HepG2 (cell line): Measurements from ENCODE around the gene EP300. TPM values are rescaled to one million over a fixed set of nuclear protein-coding genes. Genes with fewer than 3 reads are reported as not detected.

Source experiments
- AHDC1 ChIP-seq: sonication (generic); formaldehyde crosslinking; IDR thresholded peaks from 2 replicates; pipeline ENCODE4 v1.5.1; 2020; ENCODE audit warnings: mild to moderate bottlenecking, missing genetic modification reagents, borderline replicate concordance
- CEBPG ChIP-seq: IDR thresholded peaks from 2 replicates; pipeline ENCODE4 v1.6.1; 2016
- ETV5 ChIP-seq: IDR thresholded peaks from 2 replicates; pipeline ENCODE4 v1.6.1; 2018; ENCODE audit warnings: missing biosample characterization, missing genetic modification reagents, inconsistent platforms, borderline replicate concordance
- GATAD2A ChIP-seq: IDR thresholded peaks from 2 replicates; pipeline ENCODE4 v1.6.1; 2016
- HNRNPL ChIP-seq: fragments of 200-400 bp; formaldehyde crosslinking; IDR thresholded peaks from 2 replicates; pipeline ENCODE4 v1.6.1; 2017; ENCODE audit warnings: mild to moderate bottlenecking, low read depth, low read length
- IRF2 ChIP-seq: IDR thresholded peaks from 2 replicates; pipeline ENCODE4 v1.6.1; 2018; ENCODE audit warnings: missing genetic modification reagents, missing compliant biosample characterization
- MEIS1 ChIP-seq: sonication (generic); formaldehyde crosslinking; IDR thresholded peaks from 2 replicates; pipeline ENCODE4 v1.9.0; 2021; ENCODE audit warnings: mild to moderate bottlenecking, missing genetic modification reagents, moderate library complexity, borderline replicate concordance
- PRDM4 ChIP-seq: sonication (generic); formaldehyde crosslinking; IDR thresholded peaks from 2 replicates; pipeline ENCODE4 v1.9.0; 2021; ENCODE audit warnings: missing genetic modification reagents, borderline replicate concordance
- SAP130 ChIP-seq: IDR thresholded peaks from 2 replicates; pipeline ENCODE4 v1.6.1; 2016; ENCODE audit warnings: low read depth
- SOX5 ChIP-seq: IDR thresholded peaks from 2 replicates; pipeline ENCODE4 v1.6.1; 2016; ENCODE audit warnings: borderline replicate concordance
- TFE3 ChIP-seq: IDR thresholded peaks from 2 replicates; pipeline ENCODE4 v1.6.1; 2016
- ZFP1 ChIP-seq: IDR thresholded peaks from 2 replicates; pipeline ENCODE4 v1.6.1; 2016
- polyA plus RNA-seq, 8 experiments: library from polyadenylated mRNA; depleted of rRNA in 3 of 8; stranded (reverse) in 7 of 8; unstranded in 1 of 8; fragments of >200 nt; fragmentation: Illumina TruSeq in 4 of 8; extraction: Trizol in 4 of 8; gene quantifications; 2 replicates each; pipeline versions ENCODE4 v1.2.1 to v1.2.3, GENCODE V29; 2011 to 2016; ENCODE audit warnings: low read depth in 4 of 8, missing spikeins in 1 of 8, mixed read lengths in 1 of 8; ENCODE audit not compliant: insufficient read depth in 1 of 8
- total RNA-seq, 5 experiments: library from RNA; depleted of rRNA; stranded (reverse); fragments of >200 nt; fragmentation: Illumina TruSeq; extraction: Trizol; gene quantifications; 2 replicates each; pipeline ENCODE4 v1.2.3, GENCODE V29; 2016; ENCODE audit warnings: low read depth in 1 of 5
- TF ChIP-seq, protein P1 (sequence below): sonication (generic); formaldehyde crosslinking; conservative IDR thresholded peaks from 2 replicates; pipeline ENCODE4 v1.4.0; 2020; ENCODE audit warnings: missing genetic modification reagents
- TF ChIP-seq, protein P2 (sequence below): IDR thresholded peaks from 2 replicates; pipeline ENCODE4 v1.6.1; 2016; ENCODE audit warnings: mild to moderate bottlenecking
- TF ChIP-seq, protein P3 (sequence below): sonication (generic); formaldehyde crosslinking; IDR thresholded peaks from 2 replicates; pipeline ENCODE4 v1.8.0; 2022; ENCODE audit warnings: missing genetic modification reagents, mild to moderate bottlenecking, inconsistent platforms, borderline replicate concordance

The EP300 gene
- total and polyA plus RNA-seq, 2 of the 13 experiments (the other 11 are each of a cell fraction or from before 2014, with no cell fraction given) = 13.6 to 14.9 TPM

DNA sequence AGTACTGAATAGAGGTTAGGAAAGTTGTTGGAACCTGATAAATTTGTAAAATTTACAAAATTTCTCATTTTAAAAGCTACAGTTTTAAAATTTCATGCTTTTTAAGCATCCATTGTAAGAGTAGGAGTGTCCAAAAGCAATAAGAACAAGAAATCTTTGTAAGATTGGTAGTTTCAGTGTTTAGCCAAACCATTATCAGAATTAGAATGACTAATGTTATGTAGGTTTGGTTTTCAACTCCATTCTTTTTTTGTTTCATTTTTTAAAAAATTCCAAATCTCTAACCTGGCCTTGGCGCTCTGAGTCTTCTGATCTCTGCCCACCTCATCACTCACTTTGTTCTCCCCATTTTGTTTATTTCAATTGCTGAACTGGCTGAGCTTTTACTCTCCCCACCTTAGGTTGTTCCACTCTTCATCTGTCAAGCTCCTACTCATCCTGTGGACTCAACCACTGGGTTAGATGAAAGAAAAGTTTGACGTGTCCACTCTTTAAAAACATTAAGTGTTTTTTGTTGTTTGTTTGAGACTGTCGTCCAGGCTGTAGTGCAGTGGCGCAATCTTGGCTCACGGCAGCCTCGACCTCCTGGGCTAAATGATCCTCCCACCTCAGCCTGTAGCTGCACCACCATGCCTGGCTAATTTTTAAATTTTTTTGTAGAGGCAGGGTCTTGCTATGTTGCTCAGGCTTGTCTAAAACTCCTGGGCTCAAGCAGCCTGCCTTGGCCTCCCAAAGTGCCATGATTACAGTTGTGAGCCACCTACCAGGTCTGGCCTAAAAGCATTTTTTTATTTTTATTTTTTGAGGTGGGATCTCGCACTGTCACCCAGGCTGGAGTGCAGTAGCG, 14.0 kb downstream of the EP300 start (continued):
- TF ChIP-seq TFE3 (CRISPR knock-in tag) (no peak), MEIS1 (CRISPR knock-in tag) (no peak), SOX5 (CRISPR knock-in tag) (0 out of 2 replicates have a peak, but pooled peaks have one; percentile 9), HNRNPL (no peak), ETV5 (no peak), IRF2 (CRISPR knock-in tag) (no peak), PRDM4 (CRISPR knock-in tag) (no peak), SAP130 (peak; percentile 70), AHDC1 (CRISPR knock-in tag) (no peak), GATAD2A (CRISPR knock-in tag) (peak; percentile 70), CEBPG (CRISPR knock-in tag) (peak; percentile 82), ZFP1 (CRISPR knock-in tag) (no peak)
- TF ChIP-seq, protein P1, sequence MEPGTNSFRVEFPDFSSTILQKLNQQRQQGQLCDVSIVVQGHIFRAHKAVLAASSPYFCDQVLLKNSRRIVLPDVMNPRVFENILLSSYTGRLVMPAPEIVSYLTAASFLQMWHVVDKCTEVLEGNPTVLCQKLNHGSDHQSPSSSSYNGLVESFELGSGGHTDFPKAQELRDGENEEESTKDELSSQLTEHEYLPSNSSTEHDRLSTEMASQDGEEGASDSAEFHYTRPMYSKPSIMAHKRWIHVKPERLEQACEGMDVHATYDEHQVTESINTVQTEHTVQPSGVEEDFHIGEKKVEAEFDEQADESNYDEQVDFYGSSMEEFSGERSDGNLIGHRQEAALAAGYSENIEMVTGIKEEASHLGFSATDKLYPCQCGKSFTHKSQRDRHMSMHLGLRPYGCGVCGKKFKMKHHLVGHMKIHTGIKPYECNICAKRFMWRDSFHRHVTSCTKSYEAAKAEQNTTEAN (CRISPR knock-in tag) = no peak
- TF ChIP-seq, protein P2, sequence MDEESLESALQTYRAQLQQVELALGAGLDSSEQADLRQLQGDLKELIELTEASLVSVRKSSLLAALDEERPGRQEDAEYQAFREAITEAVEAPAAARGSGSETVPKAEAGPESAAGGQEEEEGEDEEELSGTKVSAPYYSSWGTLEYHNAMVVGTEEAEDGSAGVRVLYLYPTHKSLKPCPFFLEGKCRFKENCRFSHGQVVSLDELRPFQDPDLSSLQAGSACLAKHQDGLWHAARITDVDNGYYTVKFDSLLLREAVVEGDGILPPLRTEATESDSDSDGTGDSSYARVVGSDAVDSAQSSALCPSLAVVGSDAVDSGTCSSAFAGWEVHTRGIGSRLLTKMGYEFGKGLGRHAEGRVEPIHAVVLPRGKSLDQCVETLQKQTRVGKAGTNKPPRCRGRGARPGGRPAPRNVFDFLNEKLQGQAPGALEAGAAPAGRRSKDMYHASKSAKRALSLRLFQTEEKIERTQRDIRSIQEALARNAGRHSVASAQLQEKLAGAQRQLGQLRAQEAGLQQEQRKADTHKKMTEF (CRISPR knock-in tag) = 0 out of 2 replicates have a peak, but pooled peaks have one; percentile 32
- TF ChIP-seq, protein P3, sequence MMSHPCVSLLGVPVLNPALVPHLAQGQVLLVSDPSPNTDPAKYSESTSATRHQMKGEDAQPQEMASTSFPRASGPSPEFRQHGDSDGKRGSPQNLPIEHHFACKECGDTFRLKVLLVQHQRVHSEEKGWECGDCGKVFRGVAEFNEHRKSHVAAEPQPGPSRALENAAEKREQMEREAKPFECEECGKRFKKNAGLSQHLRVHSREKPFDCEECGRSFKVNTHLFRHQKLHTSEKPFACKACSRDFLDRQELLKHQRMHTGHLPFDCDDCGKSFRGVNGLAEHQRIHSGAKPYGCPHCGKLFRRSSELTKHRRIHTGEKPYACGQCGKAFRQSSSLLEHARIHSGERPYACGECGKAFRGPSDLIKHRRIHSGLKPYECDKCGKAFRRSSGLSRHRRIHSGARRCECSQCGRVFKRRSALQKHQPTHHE (CRISPR knock-in tag) = no peak
